ENCODE data around the gene BABAM2. TPM values are rescaled to one million over a fixed set of nuclear protein-coding genes. Genes with fewer than 3 reads are reported as not detected.

BABAM2 gene
- total and polyA plus RNA-seq, 10 of the 15 experiments (the other 5 are each of a cell fraction or from before 2014, with no cell fraction given), result 30.7 to 59.9 (median 44.5) TPM

DNA sequence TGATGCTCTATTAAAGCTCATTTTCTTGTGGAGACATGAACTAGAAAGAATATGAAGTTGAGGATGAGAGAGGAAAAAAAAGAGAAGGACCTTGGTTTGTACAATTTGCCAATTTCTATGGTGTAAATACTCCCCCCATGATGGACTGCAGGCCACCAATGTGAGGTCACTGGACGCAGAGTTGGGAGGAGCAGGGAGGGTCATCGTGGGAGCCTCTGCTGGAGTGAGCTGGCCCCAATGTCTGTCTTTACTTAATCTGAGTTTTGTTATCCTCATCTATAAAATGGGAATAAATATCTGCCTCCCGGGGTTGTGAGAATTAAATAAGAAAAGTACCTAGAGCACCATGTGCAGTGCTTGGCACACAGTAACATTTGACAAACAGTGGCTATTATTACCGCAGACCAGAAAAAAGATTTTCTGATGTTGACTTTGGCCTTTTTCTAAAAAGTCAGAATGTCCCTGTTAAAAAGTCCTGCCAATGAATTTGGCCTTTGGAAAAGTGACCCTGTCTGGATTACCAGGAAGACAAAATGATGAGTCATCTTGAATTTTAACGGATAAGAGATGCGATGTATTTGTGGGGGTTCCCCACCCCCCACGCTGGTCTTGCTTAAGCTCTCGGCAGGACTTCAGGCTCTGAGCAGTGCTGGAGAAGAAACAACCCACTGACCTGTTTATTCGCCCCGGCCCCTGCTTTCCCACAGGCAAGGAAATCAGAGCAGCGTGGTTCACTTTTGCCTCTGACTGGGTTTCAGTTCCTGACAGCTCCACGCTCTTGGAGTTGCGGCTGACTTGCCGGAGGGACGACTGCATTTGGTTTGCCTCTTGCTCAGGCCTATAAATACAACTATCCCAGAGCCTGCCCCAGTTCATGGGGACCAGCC is 451.8 kb downstream of the BABAM2 start:
- no peak overlapping the region for H2AFZ ChIP-seq (ENCODE audit: control insufficient read depth, low read depth, low read length)
- no peak overlapping the region for H3K9ac ChIP-seq (ENCODE audit: control insufficient read depth, insufficient read depth, low read length)
- no peak overlapping the region for H3K4me2 ChIP-seq (ENCODE audit: control insufficient read depth, insufficient read depth)
- no peak overlapping the region for H3K27ac ChIP-seq (ENCODE audit: control insufficient read depth, insufficient read depth)
- no peaks in the 10 kb centered on the region for H3K36me3 ChIP-seq (ENCODE audit: control insufficient read depth in 2 of 2, insufficient read depth in 2 of 2, low read length in 1 of 2)
- no peaks in the 10 kb centered on the region for H3K79me2 ChIP-seq (ENCODE audit: control insufficient read depth, insufficient read depth, low read length)
- no peak for ATAC-seq
- ChIA-PET CTCF (interaction anchor here (0.6 kb wide), 1 partner anchor 1037 kb away, joined by 3 read pairs; no protein-coding TSS in a partner anchor), RAD21 (ENCODE audit: unreplicated experiment) (no interaction called here), POLR2A (no interaction called here), SMC1A (ENCODE audit: uncharacterized antibody, unreplicated experiment) (interaction anchor here (0.6 kb wide), 1 partner anchor 90 kb away, joined by 3 read pairs; no protein-coding TSS in a partner anchor)
- H4K20me1 ChIP-seq (ENCODE audit: control insufficient read depth, insufficient read depth), result no peaks in the 10 kb centered on the region
- no TSS peak for BruUV-seq (replicated peaks)
- no peaks in the 10 kb centered on the region for H3K27me3 ChIP-seq (replicated peaks in 1 of 2; ENCODE audit: control insufficient read depth in 2 of 2, insufficient read depth in 2 of 2, low read length in 1 of 2)
- H3K4me1 ChIP-seq (ENCODE audit: control insufficient read depth, insufficient read depth, low read length), result no peaks in the 10 kb centered on the region
- 73% methylated on average over 15 of the region's 15 CpGs for WGBS (ENCODE audit: insufficient coverage, insufficient replicate concordance, low lambda C conversion rate, missing lambda C conversion rate)
- TF ChIP-seq JUND (IDR thresholded peaks at IDR 0.05; ENCODE audit: low read depth, low read length) (no peak), PBX3 (IDR thresholded peaks at IDR 0.05; ENCODE audit: insufficient replicate concordance, low read depth, low read length) (no peak), GABPA (IDR thresholded peaks at IDR 0.05; ENCODE audit: low read depth) (no peak), MTA3 (IDR thresholded peaks at IDR 0.05; ENCODE audit: borderline replicate concordance, low read length) (no peak), ZBTB40 (IDR thresholded peaks at IDR 0.05; ENCODE audit: borderline replicate concordance) (no peak)
- TF ChIP-seq, protein P1, sequence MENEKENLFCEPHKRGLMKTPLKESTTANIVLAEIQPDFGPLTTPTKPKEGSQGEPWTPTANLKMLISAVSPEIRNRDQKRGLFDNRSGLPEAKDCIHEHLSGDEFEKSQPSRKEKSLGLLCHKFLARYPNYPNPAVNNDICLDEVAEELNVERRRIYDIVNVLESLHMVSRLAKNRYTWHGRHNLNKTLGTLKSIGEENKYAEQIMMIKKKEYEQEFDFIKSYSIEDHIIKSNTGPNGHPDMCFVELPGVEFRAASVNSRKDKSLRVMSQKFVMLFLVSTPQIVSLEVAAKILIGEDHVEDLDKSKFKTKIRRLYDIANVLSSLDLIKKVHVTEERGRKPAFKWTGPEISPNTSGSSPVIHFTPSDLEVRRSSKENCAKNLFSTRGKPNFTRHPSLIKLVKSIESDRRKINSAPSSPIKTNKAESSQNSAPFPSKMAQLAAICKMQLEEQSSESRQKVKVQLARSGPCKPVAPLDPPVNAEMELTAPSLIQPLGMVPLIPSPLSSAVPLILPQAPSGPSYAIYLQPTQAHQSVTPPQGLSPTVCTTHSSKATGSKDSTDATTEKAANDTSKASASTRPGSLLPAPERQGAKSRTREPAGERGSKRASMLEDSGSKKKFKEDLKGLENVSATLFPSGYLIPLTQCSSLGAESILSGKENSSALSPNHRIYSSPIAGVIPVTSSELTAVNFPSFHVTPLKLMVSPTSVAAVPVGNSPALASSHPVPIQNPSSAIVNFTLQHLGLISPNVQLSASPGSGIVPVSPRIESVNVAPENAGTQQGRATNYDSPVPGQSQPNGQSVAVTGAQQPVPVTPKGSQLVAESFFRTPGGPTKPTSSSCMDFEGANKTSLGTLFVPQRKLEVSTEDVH (IDR thresholded peaks at IDR 0.05; ENCODE audit: low read depth, partially characterized antibody), result no peak
- intact Hi-C loops (cut with micrococcal nuclease; ENCODE audit: unreplicated experiment), result no loop called here
- FAIRE-seq, result no peak
- DNase-seq (ENCODE audit: low read depth, low spot score), result no peak
- H3K9me3 ChIP-seq (replicated peaks; ENCODE audit: control insufficient read depth, insufficient read depth, low read length), result no peaks in the 10 kb centered on the region
- H3K4me3 ChIP-seq, result no peak overlapping the region
- in situ Hi-C loops (cut with MboI), result no loop called here
